Lung (tissue), 12 donors: Measurements from ENCODE around the gene SMG6. TPM values are rescaled to one million over a fixed set of nuclear protein-coding genes. Genes with fewer than 3 reads are reported as not detected.

Source experiments
- ATAC-seq: fragments of 200-7000 bp; cut with Tn5 transposase; one replicate; pipeline ENCODE4 v1.9.1; 2020; ENCODE audit warnings: moderate number of reproducible peaks; ENCODE audit not compliant: insufficient read depth, low FRiP score
- DNase-seq, 3 donors: peaks; one replicate each; pipeline ENCODE4 v3.0.0-alpha.2; 2013 to 2017
- H3K27ac ChIP-seq, 2 donors: one replicate each; pipeline ENCODE4 v1.5.1; 2013; ENCODE audit warnings: mild to moderate bottlenecking in 2 of 2, moderate library complexity in 2 of 2, control low read depth in 1 of 2, inconsistent platforms in 1 of 2, low read depth in 1 of 2, low read length in 1 of 2
- H3K27me3 ChIP-seq, 3 donors: one replicate each; pipeline ENCODE4 v1.5.1; 2013; ENCODE audit warnings: low read length in 2 of 3; ENCODE audit not compliant: control insufficient read depth in 3 of 3, insufficient read depth in 3 of 3
- H3K36me3 ChIP-seq, 4 donors: one replicate each; pipeline ENCODE4 v1.5.1; 2013; ENCODE audit warnings: low read length in 4 of 4, mild to moderate bottlenecking in 1 of 4, moderate library complexity in 1 of 4; ENCODE audit not compliant: control insufficient read depth in 4 of 4, insufficient read depth in 4 of 4
- H3K4me1 ChIP-seq, 5 donors: one replicate each; pipeline ENCODE4 v1.5.1; 2013; ENCODE audit warnings: low read length in 5 of 5, mild to moderate bottlenecking in 2 of 5, moderate library complexity in 1 of 5; ENCODE audit not compliant: control insufficient read depth in 5 of 5, insufficient read depth in 5 of 5
- H3K4me3 ChIP-seq: one replicate; pipeline ENCODE4 v1.5.1; 2013; ENCODE audit warnings: mild to moderate bottlenecking, control low read depth, moderate library complexity
- H3K9ac ChIP-seq, 2 donors: one replicate each; pipeline ENCODE4 v1.5.1; 2013; ENCODE audit warnings: low read length in 2 of 2, control low read depth in 1 of 2; ENCODE audit not compliant: insufficient read depth in 1 of 2
- H3K9me3 ChIP-seq, 4 donors: one replicate each; pipeline ENCODE4 v1.5.1; 2013; ENCODE audit warnings: low read length in 3 of 4, mild to moderate bottlenecking in 1 of 4, moderate library complexity in 1 of 4; ENCODE audit not compliant: control insufficient read depth in 4 of 4, insufficient read depth in 3 of 4
- WGBS, 2 donors: extraction: QIAGEN DNeasy Blood & Tissue Kit; methylation state at CpG; one replicate each; pipeline ENCODE4 v1.1.7; 2013; 5-methylcytosine and 5-hydroxymethylcytosine counted together
- polyA plus RNA-seq, 2 donors: library from polyadenylated mRNA; stranded (reverse); fragments of 200-250 nt; gene quantifications; one replicate each; pipeline ENCODE4 v1.2.1, GENCODE V29; 2013
- total RNA-seq, 2 donors: library from RNA; depleted of rRNA in 1 of 2; stranded (reverse); fragments of >200 nt in 1 of 2; gene quantifications; one replicate each; pipeline ENCODE4 v1.2.1, GENCODE V29; 2014 to 2021
- TF ChIP-seq, protein P1 (sequence below): IDR thresholded peaks from 2 replicates; pipeline ENCODE4 v1.5.1; 2012; ENCODE audit warnings: mild to moderate bottlenecking; ENCODE audit errors: control extremely low read depth, extremely low read depth
- donor health status: control.
- donor health status: control.
- donor health status: Bipolar disorder and iron deficiency.
- donor health status: healthy.
- donor health status: DM: yes; HTN: yes; CAD: no.

SMG6 gene
- total and polyA plus RNA-seq, 4 donors: 17.6 to 45.1 (median 28.9) TPM

DNA sequence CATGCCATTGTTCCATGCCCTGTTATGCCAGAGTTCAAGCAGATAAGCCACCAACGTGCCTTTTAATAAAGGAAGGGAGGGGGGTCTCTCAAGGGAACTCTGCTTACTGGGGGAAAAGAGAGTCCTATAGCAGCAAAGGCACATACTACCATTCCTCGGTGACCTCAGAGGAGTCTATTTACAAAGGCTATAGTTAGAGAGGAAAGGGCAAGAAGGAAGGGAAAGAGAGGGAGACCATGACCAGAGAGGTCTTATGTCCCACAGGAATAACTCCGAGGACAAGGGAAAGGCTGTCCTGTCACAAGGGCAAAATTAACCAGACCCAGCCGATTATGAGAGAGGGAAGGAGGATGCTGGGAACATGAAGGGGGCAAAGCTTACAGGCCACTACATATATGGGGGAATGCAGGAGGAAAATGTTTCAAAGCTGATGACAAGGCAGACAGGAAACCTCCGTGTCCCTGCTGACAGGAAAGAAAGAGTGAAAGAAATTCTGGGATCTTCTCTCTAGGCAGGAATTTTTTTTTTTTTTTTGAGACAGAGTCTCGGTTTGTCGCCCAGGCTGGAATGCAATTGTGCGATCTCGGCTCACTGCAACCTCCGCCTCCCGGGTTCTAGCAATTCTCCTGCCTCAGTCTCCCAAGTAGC lies 197.2 kb downstream of the SMG6 start:
- H3K27me3 ChIP-seq: no peaks in the 10 kb centered on the region
- peak overlapping the region in 1 of 2 donors; percentile 46 for H3K9ac ChIP-seq
- H3K27ac ChIP-seq: peak overlapping the region; percentile 15 to 41
- TF ChIP-seq, protein P1, sequence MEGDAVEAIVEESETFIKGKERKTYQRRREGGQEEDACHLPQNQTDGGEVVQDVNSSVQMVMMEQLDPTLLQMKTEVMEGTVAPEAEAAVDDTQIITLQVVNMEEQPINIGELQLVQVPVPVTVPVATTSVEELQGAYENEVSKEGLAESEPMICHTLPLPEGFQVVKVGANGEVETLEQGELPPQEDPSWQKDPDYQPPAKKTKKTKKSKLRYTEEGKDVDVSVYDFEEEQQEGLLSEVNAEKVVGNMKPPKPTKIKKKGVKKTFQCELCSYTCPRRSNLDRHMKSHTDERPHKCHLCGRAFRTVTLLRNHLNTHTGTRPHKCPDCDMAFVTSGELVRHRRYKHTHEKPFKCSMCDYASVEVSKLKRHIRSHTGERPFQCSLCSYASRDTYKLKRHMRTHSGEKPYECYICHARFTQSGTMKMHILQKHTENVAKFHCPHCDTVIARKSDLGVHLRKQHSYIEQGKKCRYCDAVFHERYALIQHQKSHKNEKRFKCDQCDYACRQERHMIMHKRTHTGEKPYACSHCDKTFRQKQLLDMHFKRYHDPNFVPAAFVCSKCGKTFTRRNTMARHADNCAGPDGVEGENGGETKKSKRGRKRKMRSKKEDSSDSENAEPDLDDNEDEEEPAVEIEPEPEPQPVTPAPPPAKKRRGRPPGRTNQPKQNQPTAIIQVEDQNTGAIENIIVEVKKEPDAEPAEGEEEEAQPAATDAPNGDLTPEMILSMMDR: no peak
- ATAC-seq: no peak
- H3K36me3 ChIP-seq: peaks cover 0 to 3% (median 0%) of the 10 kb centered on the region in 4 donors
- H3K9me3 ChIP-seq: no peaks in the 10 kb centered on the region
- WGBS, 2 donors: 67 to 72% methylated on average over 11 of the region's 11 CpGs
- H3K4me1 ChIP-seq: peaks cover 13 to 63% (median 38%) of the 10 kb centered on the region in 5 donors
- no peak for DNase-seq
- H3K4me3 ChIP-seq: no peak overlapping the region

DNA sequence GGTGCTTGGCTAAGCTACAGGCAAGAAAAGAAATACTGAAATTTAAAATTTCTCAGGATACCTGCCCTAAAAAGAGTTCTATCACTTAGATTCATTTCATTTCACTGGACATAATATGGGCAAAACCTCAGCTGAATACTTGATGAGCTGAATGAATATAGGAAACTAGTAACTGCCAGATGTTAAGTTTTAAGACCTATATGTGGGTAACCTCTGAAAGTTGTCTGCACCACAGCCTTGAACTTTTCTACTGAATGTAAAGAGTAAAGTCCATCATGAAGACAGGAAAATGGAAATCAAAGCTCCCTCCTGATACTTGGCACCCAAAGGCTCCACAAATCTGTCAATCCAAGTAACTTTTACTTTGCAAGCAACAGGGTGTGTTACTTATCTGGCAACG lies 197.9 kb downstream of the SMG6 start:
- Histone ChIP-seq H3K9me3 (no peaks in the 10 kb centered on the region), H3K4me1 (peaks cover 14 to 55% (median 31%) of the 10 kb centered on the region in 5 donors), H3K27ac (no peak overlapping the region), H3K27me3 (no peaks in the 10 kb centered on the region), H3K9ac (no peak overlapping the region), H3K4me3 (no peak overlapping the region), H3K36me3 (peaks cover 0 to 3% (median 0%) of the 10 kb centered on the region in 4 donors)
- DNase-seq (no peak), ATAC-seq (no peak)
- TF ChIP-seq, protein P1: no peak
- WGBS, 2 donors: 80 to 90% methylated on average over 1 of the region's 1 CpG

DNA sequence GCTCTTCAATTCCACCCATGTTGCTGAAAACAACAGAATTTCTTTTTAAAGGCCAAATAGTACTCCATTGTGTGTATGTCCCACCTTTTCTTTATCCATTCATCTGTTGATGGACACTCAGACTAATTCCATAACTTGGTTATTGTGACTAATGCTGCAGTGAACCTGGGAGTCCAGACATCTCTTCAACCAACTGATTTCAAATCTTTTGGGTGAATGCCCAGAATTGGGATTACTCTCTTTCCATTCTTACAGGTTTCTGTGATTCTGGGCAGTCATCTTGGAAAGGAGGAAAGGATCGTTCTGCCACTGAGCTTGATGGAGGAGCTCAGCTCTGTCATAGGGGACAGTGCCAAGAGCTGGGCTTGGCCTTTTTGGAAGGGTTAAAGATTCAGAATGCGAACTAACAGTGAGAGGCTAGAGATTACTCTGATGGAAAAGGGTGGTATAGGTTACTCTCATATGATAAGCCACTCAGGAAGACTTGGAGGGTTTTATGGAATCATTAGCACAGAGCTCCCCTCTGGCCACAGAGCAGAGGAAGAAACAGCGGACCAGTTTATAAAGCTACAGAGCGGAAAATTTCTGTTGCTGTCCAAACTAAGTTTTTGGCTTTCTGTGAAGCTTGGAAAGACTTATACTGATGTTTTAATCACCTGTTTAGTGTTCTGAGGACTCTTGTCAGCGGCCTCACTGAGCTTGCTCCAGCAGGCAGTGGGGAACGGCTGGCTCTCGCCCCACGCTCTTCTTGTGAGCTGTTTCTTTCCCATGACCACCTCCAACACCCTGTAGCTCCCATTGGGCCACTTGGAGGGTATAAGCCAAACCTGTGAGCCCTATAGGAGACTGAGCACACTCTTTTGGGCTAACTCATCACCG lies 200.4 kb downstream of the SMG6 start:
- no peak overlapping the region for H3K9ac ChIP-seq
- TF ChIP-seq, protein P1: no peak

More for the DNA sequence above, 200.4 kb downstream of the SMG6 start:
- Histone ChIP-seq H3K9me3 (no peaks in the 10 kb centered on the region), H3K36me3 (peaks cover 0 to 3% (median 0%) of the 10 kb centered on the region in 4 donors), H3K27me3 (no peaks in the 10 kb centered on the region), H3K27ac (no peak overlapping the region), H3K4me3 (no peak overlapping the region), H3K4me1 (peaks cover 15 to 39% (median 22%) of the 10 kb centered on the region in 5 donors)
- ATAC-seq: no peak
- DNase-seq: no peak
- WGBS, 2 donors: 92 to 94% methylated on average over 9 of the region's 9 CpGs
